DMS 273 treated with DMSO at 0.1 percent for 48 hours (cell line): ENCODE results near the gene LYG1.

Source experiments
- DNase-seq: peaks from one replicate; lab custom pipeline; 2025; lab: John Stamatoyannopoulos, UW

The LYG1 gene

GRCh38 chr2:99275882-99276281 lies 25.1 kb downstream of the LYG1 start:
- DNase-seq, result no peak

GRCh38 chr2:99261242-99261641 lies 39.8 kb downstream of the LYG1 start:
- DNase-seq, result no peak

- no peak for DNase-seq
These were observed 40.8 kb downstream of the LYG1 start for GRCh38 chr2:99260184-99260583.

- DNase-seq, result no peak
These were observed 41.5 kb downstream of the LYG1 start for GRCh38 chr2:99259465-99259864.

GRCh38 chr2:99256677-99257076 lies 44.3 kb downstream of the LYG1 start:
- no peak for DNase-seq

- DNase-seq, result no peak
These were observed 45.3 kb downstream of the LYG1 start, which contains the start of gene LYG2 for GRCh38 chr2:99255491-99256318. TSS of gene LYG2 (minus strand) at chr2:99255666. CDS start at chr2:99254260, 1,406 bp downstream.

- no peak for DNase-seq
These were observed 51.0 kb downstream of the LYG1 start for GRCh38 chr2:99249951-99250350.

- no peak for DNase-seq
These were observed 58.8 kb downstream of the LYG1 start for GRCh38 chr2:99242151-99242550.

GRCh38 chr2:99240431-99240830 lies 60.6 kb downstream of the LYG1 start:
- no peak for DNase-seq

- DNase-seq, result no peak
These were observed 62.4 kb downstream of the LYG1 start for GRCh38 chr2:99238599-99238998.
